Natural killer cell (primary cell): Measurements from ENCODE around the gene WNK2. TPM values are rescaled to one million over a fixed set of nuclear protein-coding genes. Genes with fewer than 3 reads are reported as not detected.

Source experiments
- ATAC-seq, 3 donors: fragments of 150-1000 bp in 2 of 3; fragments of 200-7000 bp in 1 of 3; cut with Tn5 transposase; 1 replicate in 1 of 3; 2 replicates in 2 of 3; pipeline ENCODE4 v1.10.0; 2021; ENCODE audit warnings: mild to moderate bottlenecking in 2 of 3, moderate library complexity in 2 of 3
- DNase-seq, 2 donors: peaks; one replicate each; pipeline versions ENCODE4 v3.0.0 to v3.0.0-alpha.2; 2013 to 2021; ENCODE audit warnings: mixed read lengths in 1 of 2
- H3K27ac ChIP-seq: one replicate; pipeline ENCODE4 v1.5.1; 2013; ENCODE audit warnings: mild to moderate bottlenecking, low read length
- H3K27me3 ChIP-seq: one replicate; pipeline ENCODE4 v1.6.1; 2013; ENCODE audit warnings: low read length; ENCODE audit not compliant: control insufficient read depth, insufficient read depth
- H3K36me3 ChIP-seq: one replicate; pipeline ENCODE4 v1.6.1; 2013; ENCODE audit warnings: low read length; ENCODE audit not compliant: control insufficient read depth, insufficient read depth
- H3K4me1 ChIP-seq: one replicate; pipeline ENCODE4 v1.6.1; 2013; ENCODE audit warnings: low read length; ENCODE audit not compliant: control insufficient read depth, insufficient read depth
- H3K4me3 ChIP-seq: one replicate; pipeline ENCODE4 v1.5.1; 2013; ENCODE audit warnings: low read length
- H3K9me3 ChIP-seq: one replicate; pipeline ENCODE4 v1.6.1; 2013; ENCODE audit warnings: low read length; ENCODE audit not compliant: control insufficient read depth, insufficient read depth
- H3K27ac Mint-ChIP-seq, 2 donors: one replicate each; pipeline ENCODE4 v1.8.0; 2022; ENCODE audit warnings: mild to moderate bottlenecking in 2 of 2, mixed read lengths in 2 of 2, moderate library complexity in 1 of 2
- H3K27me3 Mint-ChIP-seq, 2 donors: one replicate each; pipeline ENCODE4 v1.8.0; 2022; ENCODE audit warnings: low read depth in 2 of 2, mixed read lengths in 2 of 2
- H3K36me3 Mint-ChIP-seq: one replicate; pipeline ENCODE4 v1.8.0; 2022; ENCODE audit warnings: mixed read lengths
- H3K4me1 Mint-ChIP-seq, 2 donors: one replicate each; pipeline ENCODE4 v1.8.0; 2022; ENCODE audit warnings: mixed read lengths in 2 of 2
- H3K4me3 Mint-ChIP-seq: one replicate; pipeline ENCODE4 v1.8.0; 2022; ENCODE audit warnings: mild to moderate bottlenecking, moderate library complexity, mixed read lengths
- H3K9me3 Mint-ChIP-seq, 2 donors: one replicate each; pipeline ENCODE4 v1.8.0; 2022; ENCODE audit warnings: mixed read lengths in 2 of 2
- WGBS: methylation state at CpG from one replicate; pipeline ENCODE4 v1.1.7; 2013; ENCODE audit warnings: missing lambda C conversion rate; ENCODE audit not compliant: insufficient coverage; 5-methylcytosine and 5-hydroxymethylcytosine counted together
- intact Hi-C: fragments of 100-400 bp; cut with micrococcal nuclease; formaldehyde crosslinking; loops from one replicate; pipeline ENCODE4 v1.14.2; 2022
- total RNA-seq, 4 donors: library from RNA; stranded (reverse); fragments of 120-200 nt in 1 of 4; gene quantifications; one replicate each; pipeline versions ENCODE4 v1.2.3 to v1.2.4, GENCODE V29; 2013 to 2022
- TF ChIP-seq, protein P1 (sequence below): fragments of 200-600 bp; IDR thresholded peaks from one replicate; pipeline ENCODE4 v1.8.0; 2022; ENCODE audit warnings: antibody characterized with exemption

Gene WNK2
- total RNA-seq, 3 donors from 2014 or later (not counting 1 experiment from before 2014, with no cell fraction given), result 0.25 TPM; not detected in 2

DNA sequence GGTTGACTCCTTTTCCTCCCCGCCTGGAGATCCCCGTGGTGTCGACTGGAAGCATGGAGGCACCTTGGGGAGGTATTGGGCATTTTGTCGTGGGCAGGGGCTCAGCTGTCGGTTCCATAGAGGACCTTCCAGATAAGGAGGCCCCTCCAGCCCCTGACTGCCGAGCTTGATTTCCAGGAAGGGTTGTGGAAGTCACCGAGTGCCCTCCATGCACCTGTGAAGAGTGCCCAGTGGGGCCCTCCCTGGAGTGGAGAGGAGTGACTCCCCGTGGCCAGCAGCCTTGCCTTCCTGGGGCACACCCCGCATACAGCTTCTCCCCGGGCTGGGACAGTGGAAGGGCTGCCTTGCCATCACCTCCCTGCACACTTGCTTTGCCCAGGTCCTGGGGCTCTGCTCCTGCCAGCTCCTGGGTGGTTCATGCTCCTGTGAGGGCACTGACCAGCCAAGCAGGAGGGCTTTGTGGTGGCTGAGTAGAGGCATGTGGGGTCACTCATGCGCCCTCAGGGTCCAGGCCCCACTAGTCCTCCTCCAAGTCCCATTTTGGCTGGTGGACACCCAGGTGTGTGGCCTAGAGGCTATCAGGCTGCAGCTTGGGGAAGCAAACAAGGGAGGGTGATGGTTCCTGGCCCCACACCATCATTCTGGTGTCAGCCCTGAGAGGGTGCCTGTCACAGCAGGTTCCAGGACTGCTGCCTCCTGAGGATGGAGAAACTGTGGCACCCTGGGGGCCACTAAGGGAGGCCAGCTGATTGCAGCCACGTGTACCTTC is 133.0 kb downstream of the WNK2 start:
- no peaks in the 10 kb centered on the region for H3K36me3 Mint-ChIP-seq
- no peak for DNase-seq
- peaks cover 30 to 50% of the 10 kb centered on the region in 2 donors for H3K27me3 Mint-ChIP-seq
- no peak overlapping the region for H3K27ac Mint-ChIP-seq
- ATAC-seq, result no peak
- H3K9me3 ChIP-seq, result no peaks in the 10 kb centered on the region
- H3K4me1 Mint-ChIP-seq, result peaks cover 34 to 36% of the 10 kb centered on the region in 2 donors
- H3K36me3 ChIP-seq, result no peaks in the 10 kb centered on the region
- no peaks in the 10 kb centered on the region for H3K9me3 Mint-ChIP-seq
- 81% methylated on average over 12 of the region's 12 CpGs for WGBS
- peaks cover 46% of the 10 kb centered on the region for H3K27me3 ChIP-seq
- no peak overlapping the region for H3K4me3 ChIP-seq
- H3K4me1 ChIP-seq, result peaks cover 35% of the 10 kb centered on the region
- intact Hi-C loops, result loop anchor here (5.0 kb wide), 1 partner anchor 80 kb away; no protein-coding TSS in a partner anchor
- H3K4me3 Mint-ChIP-seq, result no peak overlapping the region
- TF ChIP-seq, protein P1, sequence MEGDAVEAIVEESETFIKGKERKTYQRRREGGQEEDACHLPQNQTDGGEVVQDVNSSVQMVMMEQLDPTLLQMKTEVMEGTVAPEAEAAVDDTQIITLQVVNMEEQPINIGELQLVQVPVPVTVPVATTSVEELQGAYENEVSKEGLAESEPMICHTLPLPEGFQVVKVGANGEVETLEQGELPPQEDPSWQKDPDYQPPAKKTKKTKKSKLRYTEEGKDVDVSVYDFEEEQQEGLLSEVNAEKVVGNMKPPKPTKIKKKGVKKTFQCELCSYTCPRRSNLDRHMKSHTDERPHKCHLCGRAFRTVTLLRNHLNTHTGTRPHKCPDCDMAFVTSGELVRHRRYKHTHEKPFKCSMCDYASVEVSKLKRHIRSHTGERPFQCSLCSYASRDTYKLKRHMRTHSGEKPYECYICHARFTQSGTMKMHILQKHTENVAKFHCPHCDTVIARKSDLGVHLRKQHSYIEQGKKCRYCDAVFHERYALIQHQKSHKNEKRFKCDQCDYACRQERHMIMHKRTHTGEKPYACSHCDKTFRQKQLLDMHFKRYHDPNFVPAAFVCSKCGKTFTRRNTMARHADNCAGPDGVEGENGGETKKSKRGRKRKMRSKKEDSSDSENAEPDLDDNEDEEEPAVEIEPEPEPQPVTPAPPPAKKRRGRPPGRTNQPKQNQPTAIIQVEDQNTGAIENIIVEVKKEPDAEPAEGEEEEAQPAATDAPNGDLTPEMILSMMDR, result no peak
- H3K27ac ChIP-seq, result no peak overlapping the region

DNA sequence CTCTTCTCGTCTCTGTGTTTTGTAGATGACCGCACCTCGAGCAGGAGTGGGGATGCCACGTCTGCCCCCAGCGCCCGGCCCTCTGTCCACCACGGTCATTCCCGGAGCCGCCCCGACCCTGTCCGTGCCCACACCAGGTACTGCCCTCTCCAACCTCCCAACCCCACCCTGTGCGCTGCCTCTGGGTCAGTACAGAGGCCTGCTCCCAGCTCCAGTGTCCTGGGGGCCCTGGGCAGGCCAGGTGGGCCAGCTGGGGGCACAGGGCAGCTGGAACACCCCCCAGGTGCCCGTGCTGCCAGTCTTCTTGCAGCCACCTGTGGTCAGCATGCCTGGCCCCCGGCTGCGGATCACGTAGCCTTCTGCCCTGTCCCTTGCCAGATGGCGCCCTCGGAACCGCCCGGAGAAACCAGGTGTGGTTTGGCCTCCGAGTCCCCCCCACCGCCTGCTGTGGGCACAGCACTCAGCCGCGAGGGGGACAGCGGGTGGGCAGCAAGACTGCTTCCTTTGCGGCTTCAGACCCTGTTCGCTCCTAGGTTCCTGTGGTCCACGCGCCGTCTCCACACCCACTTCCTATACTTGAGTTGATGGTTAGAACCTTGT is 133.7 kb downstream of the WNK2 start:
- 42% methylated on average over 30 of the region's 30 CpGs for WGBS
- TF ChIP-seq, protein P1, result no peak

DNA sequence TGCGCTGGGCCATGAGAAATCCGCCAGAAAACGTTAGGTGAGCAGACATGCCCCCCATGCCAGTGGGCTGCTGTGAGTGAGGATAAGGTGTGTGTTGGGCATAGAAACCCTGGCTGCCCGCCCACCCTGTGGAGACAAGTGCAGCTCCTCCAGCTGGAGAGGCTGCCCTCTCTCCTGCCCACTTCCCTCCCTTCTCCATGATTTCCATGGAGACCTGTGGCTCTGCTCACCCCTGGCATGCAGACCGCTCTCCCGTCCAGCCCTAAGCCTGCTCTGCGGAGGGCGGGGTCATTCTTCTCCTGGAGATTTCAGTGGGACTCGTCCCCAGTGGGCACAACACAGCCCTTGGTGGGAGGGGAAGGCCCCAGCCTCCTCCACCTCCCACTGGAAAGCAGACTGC is 134.5 kb downstream of the WNK2 start:
- intact Hi-C loops, result loop anchor here (5.0 kb wide), 1 partner anchor 81 kb away; no protein-coding TSS in a partner anchor
- TF ChIP-seq, protein P1, result no peak
- WGBS, result 89% methylated on average over 9 of the region's 9 CpGs
- Mint-ChIP-seq H3K27me3 (peaks cover 26 to 44% of the 10 kb centered on the region in 2 donors), H3K27ac (no peak overlapping the region), H3K4me3 (no peak overlapping the region), H3K4me1 (peaks cover 28% of the 10 kb centered on the region in 2 donors), H3K9me3 (no peaks in the 10 kb centered on the region), H3K36me3 (no peaks in the 10 kb centered on the region)
- ATAC-seq, result no peak
- Histone ChIP-seq H3K27me3 (peaks cover 33% of the 10 kb centered on the region), H3K27ac (no peak overlapping the region), H3K4me1 (peaks cover 35% of the 10 kb centered on the region), H3K9me3 (no peaks in the 10 kb centered on the region), H3K36me3 (no peaks in the 10 kb centered on the region), H3K4me3 (no peak overlapping the region)
- no peak for DNase-seq

More for the DNA sequence above, 133.7 kb downstream of the WNK2 start:
- peaks cover 39% of the 10 kb centered on the region for H3K27me3 ChIP-seq
- Mint-ChIP-seq H3K9me3 (no peaks in the 10 kb centered on the region), H3K36me3 (no peaks in the 10 kb centered on the region), H3K27me3 (peaks cover 31 to 44% of the 10 kb centered on the region in 2 donors), H3K4me1 (peaks cover 33 to 34% of the 10 kb centered on the region in 2 donors), H3K4me3 (peak overlapping the region; percentile 81), H3K27ac (no peak overlapping the region)
- no peaks in the 10 kb centered on the region for H3K9me3 ChIP-seq
- no peak overlapping the region for H3K27ac ChIP-seq
- peaks cover 35% of the 10 kb centered on the region for H3K4me1 ChIP-seq
- no peaks in the 10 kb centered on the region for H3K36me3 ChIP-seq
- no peak for DNase-seq
- intact Hi-C loops, result loop anchor here (5.0 kb wide), 1 partner anchor 80 kb away; no protein-coding TSS in a partner anchor
- peak in 1 of 3 donors; percentile 38 for ATAC-seq
- no peak overlapping the region for H3K4me3 ChIP-seq
